ENCODE measurements around the gene PTPN11.

DNA sequence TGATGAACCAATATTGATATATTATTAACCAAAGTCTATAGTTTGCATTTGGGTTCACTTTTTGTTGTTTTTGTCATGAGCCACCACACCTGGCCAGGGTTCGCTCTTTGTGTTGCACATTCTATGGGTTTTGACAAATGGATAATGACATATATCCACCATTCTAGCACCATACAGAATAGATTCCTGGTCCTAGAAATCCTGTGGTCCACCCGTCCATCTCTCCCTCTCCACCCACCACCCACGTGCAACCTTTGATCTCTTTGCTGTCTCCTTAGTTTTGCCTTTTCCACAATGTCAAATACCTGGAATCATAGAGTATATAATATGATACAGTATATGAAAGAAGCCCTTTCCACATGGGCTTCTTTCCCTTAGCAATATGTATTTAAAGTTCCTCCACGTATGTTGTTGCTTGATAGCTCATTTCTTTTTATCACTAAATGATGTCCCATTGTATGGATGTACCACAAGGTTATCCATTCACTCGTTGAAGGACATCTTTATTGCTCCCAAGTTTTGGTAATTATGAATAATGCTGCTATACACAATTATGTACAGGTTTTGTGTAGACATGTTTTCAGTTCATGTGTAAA lies 16.7 kb upstream of the PTPN11 start:
- TF ChIP-seq, protein P1, sequence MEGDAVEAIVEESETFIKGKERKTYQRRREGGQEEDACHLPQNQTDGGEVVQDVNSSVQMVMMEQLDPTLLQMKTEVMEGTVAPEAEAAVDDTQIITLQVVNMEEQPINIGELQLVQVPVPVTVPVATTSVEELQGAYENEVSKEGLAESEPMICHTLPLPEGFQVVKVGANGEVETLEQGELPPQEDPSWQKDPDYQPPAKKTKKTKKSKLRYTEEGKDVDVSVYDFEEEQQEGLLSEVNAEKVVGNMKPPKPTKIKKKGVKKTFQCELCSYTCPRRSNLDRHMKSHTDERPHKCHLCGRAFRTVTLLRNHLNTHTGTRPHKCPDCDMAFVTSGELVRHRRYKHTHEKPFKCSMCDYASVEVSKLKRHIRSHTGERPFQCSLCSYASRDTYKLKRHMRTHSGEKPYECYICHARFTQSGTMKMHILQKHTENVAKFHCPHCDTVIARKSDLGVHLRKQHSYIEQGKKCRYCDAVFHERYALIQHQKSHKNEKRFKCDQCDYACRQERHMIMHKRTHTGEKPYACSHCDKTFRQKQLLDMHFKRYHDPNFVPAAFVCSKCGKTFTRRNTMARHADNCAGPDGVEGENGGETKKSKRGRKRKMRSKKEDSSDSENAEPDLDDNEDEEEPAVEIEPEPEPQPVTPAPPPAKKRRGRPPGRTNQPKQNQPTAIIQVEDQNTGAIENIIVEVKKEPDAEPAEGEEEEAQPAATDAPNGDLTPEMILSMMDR (conservative IDR thresholded peaks at IDR 0.05 in 1 of 2, IDR thresholded peaks at IDR 0.05 in 1 of 2; ENCODE audit: low read depth in 1 of 2, low read length in 2 of 2): no peak
- TF ChIP-seq EZH2 (IDR thresholded peaks at IDR 0.05; ENCODE audit: low read length, missing control alignments): no peak

Measured in fibroblast of lung (primary cell).